GM19467 (cell line): ENCODE data around the gene KCNE5.
"Not testable (repeated sequence)": the region's sequence is repeated elsewhere in the genome, so short reads cannot be mapped to it uniquely, and the experiment has no call there.

ENCODE experiments used
- ATAC-seq: cut with Tn5 transposase; IDR thresholded peaks from one replicate; pipeline ENCODE4 v1.9.1; 2021; ENCODE audit warnings: mild to moderate bottlenecking, moderate library complexity; ENCODE audit not compliant: unreplicated experiment

The KCNE5 gene

DNA sequence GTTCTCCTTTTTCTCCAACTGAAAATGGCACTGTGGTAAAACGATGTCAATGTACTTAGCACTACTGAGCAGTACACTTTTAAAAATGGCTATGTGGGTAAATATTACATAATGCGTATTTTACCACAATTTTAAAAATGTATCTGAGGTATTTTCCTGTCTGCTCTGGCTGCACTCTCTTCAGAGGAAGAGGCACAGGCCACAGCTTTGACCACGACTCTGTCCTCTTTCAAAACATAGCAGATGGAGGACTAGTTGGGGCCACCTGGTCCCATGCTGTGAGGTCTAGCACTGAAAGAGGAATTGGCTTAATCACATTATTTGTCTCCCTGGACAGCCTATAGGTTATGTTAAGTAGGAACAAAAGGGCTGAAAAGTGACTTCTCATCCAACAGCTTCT lies 5.2 kb downstream of the KCNE5 start:
- ATAC-seq: no peak

DNA sequence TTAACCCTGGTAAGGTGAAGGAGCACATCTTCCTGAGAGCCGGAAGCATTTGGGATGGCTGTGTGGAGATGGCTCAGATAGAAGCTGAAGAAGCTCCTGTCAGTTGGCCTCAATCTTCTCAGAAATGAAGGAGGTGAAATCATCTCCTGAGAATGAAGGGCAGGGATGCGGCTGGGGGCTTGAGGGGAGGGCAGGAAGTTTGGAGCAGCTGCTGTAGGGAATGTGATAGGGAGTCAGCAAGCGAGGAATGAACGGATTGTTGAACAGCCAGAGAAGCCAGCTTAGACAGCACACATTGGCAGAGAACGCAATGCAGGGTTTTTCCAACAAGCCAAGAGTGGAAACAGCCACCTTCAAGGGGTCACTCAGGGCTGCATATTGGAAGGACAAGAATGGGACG lies 10.0 kb downstream of the KCNE5 start:
- ATAC-seq: no peak

DNA sequence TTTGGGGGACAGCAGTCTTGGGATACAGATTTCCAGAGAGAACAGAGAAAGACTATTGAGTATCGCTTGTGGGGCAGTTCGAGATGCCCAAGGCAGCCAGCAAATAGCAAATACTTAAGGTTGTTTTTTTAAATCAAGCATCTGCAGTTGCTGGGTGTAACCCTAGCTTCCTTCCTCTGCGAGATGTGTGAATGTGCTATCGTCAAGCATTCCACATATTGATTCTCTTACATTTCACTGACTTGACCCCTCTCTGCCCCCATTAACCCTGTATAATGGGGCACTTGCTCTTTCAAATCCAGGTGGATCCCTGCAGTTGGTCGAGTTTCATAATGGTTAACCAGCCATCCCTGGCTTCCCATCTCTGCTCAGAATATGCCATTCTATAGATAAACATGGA lies 23.5 kb downstream of the KCNE5 start:
- ATAC-seq: no peak

DNA sequence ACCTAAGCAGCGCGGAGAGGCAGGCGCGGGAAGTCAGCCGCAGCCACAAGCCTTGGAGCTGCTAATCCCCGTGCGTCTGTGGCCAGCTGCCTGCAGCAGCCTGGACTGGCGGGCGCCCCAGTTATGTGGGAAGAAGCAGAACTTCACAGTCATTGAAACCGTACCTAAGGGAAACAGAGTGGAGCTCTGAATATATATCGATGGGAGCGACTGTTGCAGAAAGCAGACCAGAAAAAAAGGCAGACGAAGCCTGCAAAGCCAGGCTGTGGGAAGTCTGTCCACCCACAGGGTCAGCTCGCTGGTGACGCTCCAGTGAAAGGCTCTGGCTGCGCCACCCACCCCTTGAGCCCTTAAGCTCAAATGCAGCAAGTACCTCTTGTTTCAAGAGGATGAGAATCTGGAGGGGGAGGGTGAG lies 24.7 kb downstream of the KCNE5 start:
- no peak for ATAC-seq

DNA sequence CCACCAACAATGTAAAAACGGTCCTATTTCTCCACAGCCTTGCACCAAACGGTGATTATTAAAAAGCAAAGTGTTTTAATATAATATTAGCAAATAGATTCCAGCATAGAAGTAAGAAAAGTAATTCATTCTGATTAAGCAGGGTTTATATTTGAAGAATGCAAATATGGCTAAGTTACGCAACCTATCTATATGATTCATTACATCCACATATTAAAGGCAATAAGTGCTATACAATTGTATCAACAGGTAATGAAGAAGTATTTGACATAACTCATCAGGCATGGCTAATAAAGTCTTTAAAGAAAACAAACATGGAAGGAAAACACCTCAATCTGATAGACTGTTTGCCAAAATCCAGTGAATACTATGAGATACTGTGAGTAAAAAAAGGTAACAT lies 29.0 kb downstream of the KCNE5 start:
- no peak for ATAC-seq

DNA sequence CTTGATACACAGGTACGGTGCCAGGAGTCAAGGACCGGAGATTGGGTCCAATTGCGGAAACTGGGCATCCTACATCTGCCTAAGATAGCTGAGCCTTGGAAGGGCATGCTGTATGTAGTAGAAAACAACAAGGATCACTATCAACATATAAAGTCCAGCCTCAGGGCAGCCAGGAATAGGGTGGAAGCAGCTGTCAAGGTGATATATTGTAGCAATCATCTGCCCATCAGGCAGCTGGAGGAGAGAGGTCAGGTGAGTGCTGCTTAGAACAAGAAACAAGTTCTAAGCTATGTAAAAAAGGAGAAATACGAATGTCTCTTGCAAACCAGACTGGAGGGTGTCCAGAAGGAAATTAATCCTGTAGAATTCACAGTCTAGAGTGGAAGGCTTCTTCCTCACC lies 34.8 kb downstream of the KCNE5 start:
- no peak for ATAC-seq

DNA sequence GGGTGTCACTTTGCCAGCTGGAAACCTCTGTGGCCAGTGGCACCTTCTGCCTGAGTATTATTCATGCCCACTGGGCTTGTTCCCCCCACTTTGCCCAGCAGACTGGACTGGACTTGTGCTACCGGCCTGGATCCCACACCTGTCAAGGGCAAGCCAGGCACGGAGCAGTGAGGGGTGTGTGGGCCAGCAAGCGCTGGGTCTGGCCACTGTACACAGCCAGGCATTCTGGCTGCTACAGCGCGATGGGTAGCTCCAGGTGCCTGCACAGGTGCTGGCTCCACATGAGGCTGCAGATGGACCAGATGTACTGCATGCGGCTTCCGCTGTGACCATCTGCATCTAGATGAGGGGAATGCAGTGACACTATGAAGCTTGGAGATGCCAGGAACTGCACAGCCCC lies 39.5 kb downstream of the KCNE5 start:
- no peak for ATAC-seq

DNA sequence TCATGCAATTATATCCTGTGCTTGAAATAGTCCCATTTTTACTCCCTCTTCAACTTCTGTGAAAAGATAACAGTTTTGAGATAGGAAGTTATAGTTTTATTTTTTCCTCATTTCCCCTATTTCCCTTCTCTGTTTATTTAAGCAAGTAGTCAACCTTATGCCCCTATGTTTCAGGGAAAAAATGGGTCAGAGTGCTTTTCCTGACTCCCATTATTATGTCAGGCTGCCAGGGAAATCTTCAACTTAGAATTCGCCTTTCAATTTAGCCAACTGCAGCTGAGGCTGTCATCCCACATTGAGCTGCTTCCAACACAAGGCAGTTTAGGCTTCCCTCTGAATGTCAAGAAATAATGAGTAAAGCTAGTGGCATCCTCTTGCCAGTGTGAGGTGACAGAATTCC lies 46.1 kb downstream of the KCNE5 start:
- ATAC-seq: no peak

DNA sequence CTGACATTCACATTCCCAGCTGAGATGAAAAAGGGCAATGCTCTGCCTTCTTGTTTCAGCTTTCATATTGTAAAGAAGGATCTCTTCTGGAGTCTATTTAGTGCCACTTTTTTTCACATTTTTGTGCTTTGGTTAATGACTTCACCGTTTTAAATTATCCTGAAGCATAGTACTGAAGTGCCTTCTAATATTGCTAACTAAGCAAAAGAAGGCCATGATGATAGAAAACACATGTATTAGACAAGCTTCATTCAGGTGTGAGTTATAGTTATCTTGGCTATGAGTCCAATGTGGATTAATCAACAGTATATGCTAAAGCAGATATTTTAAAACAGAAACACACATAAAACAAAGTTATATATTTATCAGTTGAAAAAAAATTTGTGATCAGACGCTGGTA lies 47.9 kb downstream of the KCNE5 start:
- ATAC-seq: no peak

DNA sequence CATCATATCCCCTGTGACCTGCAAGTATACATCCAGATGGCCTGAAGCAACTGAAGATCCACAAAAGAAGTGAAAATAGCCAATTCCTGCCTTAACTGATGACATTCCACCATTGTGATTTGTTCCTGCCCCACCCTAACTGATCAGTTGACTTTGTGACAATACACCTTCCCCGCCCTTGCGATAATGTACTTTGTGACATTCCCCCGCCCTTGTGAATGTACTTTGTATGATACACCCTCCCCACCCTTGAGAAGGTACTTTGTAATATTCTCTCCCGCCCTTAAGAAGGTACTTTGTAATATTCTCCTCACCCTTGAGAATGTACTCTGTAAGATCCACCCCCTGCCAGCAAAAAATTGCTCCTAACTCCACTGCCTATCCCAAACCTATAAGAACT lies 48.9 kb downstream of the KCNE5 start:
- not testable (repeated sequence) for ATAC-seq
